Thoracic aorta (tissue), 2 donors: Measurements from ENCODE around the gene ROR1. TPM values are rescaled to one million over a fixed set of nuclear protein-coding genes. Genes with fewer than 3 reads are reported as not detected.

Experiments used
- ATAC-seq: fragments of 150-250 bp; one replicate; pipeline ENCODE4 v1.8.0; 2017; ENCODE audit warnings: low read depth; ENCODE audit not compliant: insufficient number of reproducible peaks, low FRiP score
- DNase-seq: peaks from one replicate; pipeline ENCODE4 v3.0.0-alpha.2; 2020; ENCODE audit warnings: low spot score
- H3K27ac ChIP-seq, 2 donors: fragments of 200-600 bp; sonication (generic); 1 replicate in 1 of 2; 2 replicates in 1 of 2; pipeline ENCODE4 v1.5.1; 2016; ENCODE audit warnings: mild to moderate bottlenecking in 2 of 2, moderate library complexity in 2 of 2
- H3K27me3 ChIP-seq: fragments of 200-600 bp; sonication (generic); replicated peaks from 2 replicates; pipeline ENCODE4 v1.6.0; 2016; ENCODE audit warnings: mild to moderate bottlenecking; ENCODE audit not compliant: insufficient read depth
- H3K36me3 ChIP-seq: fragments of 200-600 bp; sonication (generic); one replicate; pipeline ENCODE4 v1.5.1; 2016
- H3K4me1 ChIP-seq, 2 donors: fragments of 200-600 bp; sonication (generic); 1 replicate in 1 of 2; 2 replicates in 1 of 2; pipeline versions ENCODE4 v1.5.1 to v1.6.0; 2016; ENCODE audit warnings: low read depth in 2 of 2, mild to moderate bottlenecking in 1 of 2; ENCODE audit not compliant: control insufficient read depth in 1 of 2
- H3K4me3 ChIP-seq: fragments of 200-600 bp; sonication (generic); 2 replicates; pipeline ENCODE4 v1.5.1; 2016; ENCODE audit warnings: mild to moderate bottlenecking
- H3K9me3 ChIP-seq: fragments of 200-600 bp; sonication (generic); 2 replicates; pipeline ENCODE4 v1.5.1; 2016
- CTCF ChIP-seq: fragments of 200-600 bp; sonication (generic); IDR thresholded peaks from one replicate; pipeline ENCODE4 v1.5.1; 2019; ENCODE audit warnings: antibody characterized with exemption
- total RNA-seq, 2 donors: library from RNA; depleted of rRNA; stranded (reverse); fragments of >200 nt; gene quantifications; one replicate each; pipeline versions ENCODE4 v1.1.0 to v1.2.3, GENCODE V29; 2016

Gene ROR1
- total RNA-seq, 2 donors from 2014 or later: 41.2 to 51.8 TPM

GRCh38 chr1:64111787-64112186 lies 338.0 kb downstream of the ROR1 start:
- Histone ChIP-seq H3K4me1 (peaks cover 3 to 27% of the 10 kb centered on the region in 2 donors), H3K27ac (no peak overlapping the region), H3K4me3 (no peak overlapping the region), H3K27me3 (no peaks in the 10 kb centered on the region), H3K36me3 (no peaks in the 10 kb centered on the region), H3K9me3 (no peaks in the 10 kb centered on the region)
- DNase-seq (no peak), ATAC-seq (no peak)
- no peak for TF ChIP-seq CTCF

- Histone ChIP-seq H3K27ac (no peak overlapping the region), H3K4me1 (peaks cover 2 to 27% of the 10 kb centered on the region in 2 donors), H3K4me3 (no peak overlapping the region), H3K9me3 (no peaks in the 10 kb centered on the region), H3K27me3 (no peaks in the 10 kb centered on the region), H3K36me3 (no peaks in the 10 kb centered on the region)
- DNase-seq: no peak
- no peak for TF ChIP-seq CTCF
- no peak for ATAC-seq
Measured at GRCh38 chr1:64112281-64112680, 338.5 kb downstream of the ROR1 start.

GRCh38 chr1:64114012-64114525 lies 340.3 kb downstream of the ROR1 start:
- TF ChIP-seq CTCF: no peak
- Histone ChIP-seq H3K27ac (no peak overlapping the region), H3K36me3 (no peaks in the 10 kb centered on the region), H3K27me3 (no peaks in the 10 kb centered on the region), H3K9me3 (no peaks in the 10 kb centered on the region), H3K4me1 (peaks cover 0 to 24% of the 10 kb centered on the region in 2 donors), H3K4me3 (no peak overlapping the region)
- DNase-seq (no peak), ATAC-seq (no peak)

GRCh38 chr1:64116537-64116936 lies 342.7 kb downstream of the ROR1 start:
- Histone ChIP-seq H3K27ac (no peak overlapping the region), H3K4me1 (peaks cover 0 to 30% of the 10 kb centered on the region in 2 donors), H3K27me3 (no peaks in the 10 kb centered on the region), H3K9me3 (no peaks in the 10 kb centered on the region), H3K4me3 (no peak overlapping the region), H3K36me3 (no peaks in the 10 kb centered on the region)
- DNase-seq (no peak), ATAC-seq (no peak)
- TF ChIP-seq CTCF: no peak

GRCh38 chr1:64117492-64117891 lies 343.7 kb downstream of the ROR1 start:
- no peak for ATAC-seq
- DNase-seq: no peak
- Histone ChIP-seq H3K36me3 (no peaks in the 10 kb centered on the region), H3K9me3 (no peaks in the 10 kb centered on the region), H3K4me3 (no peak overlapping the region), H3K27ac (no peak overlapping the region), H3K4me1 (peaks cover 0 to 39% of the 10 kb centered on the region in 2 donors), H3K27me3 (no peaks in the 10 kb centered on the region)
- TF ChIP-seq CTCF: no peak
